DND-41 (cell line): ENCODE results near the gene GTPBP1.

ENCODE experiments used
- ATAC-seq: fragments of 200-7000 bp; cut with Tn5 transposase; 3 replicates; pipeline ENCODE4 v1.9.1; 2021; ENCODE audit warnings: low read depth; ENCODE audit not compliant: insufficient read depth
- DNase-seq: peaks from one replicate; pipeline ENCODE4 v3.0.0-alpha.2; 2020
- H2AFZ ChIP-seq: 2 replicates; pipeline ENCODE4 v1.6.0; 2012; ENCODE audit warnings: low read depth, low read length
- H3K27ac ChIP-seq: 2 replicates; pipeline ENCODE4 v1.5.1; 2012; ENCODE audit warnings: low read length, inconsistent platforms
- H3K27me3 ChIP-seq: fragments of 200-600 bp; sonication (generic); 2 replicates; pipeline ENCODE4 v1.6.0; 2012; ENCODE audit warnings: low read length, mild to moderate bottlenecking, inconsistent platforms; ENCODE audit not compliant: insufficient read depth, poor library complexity
- H3K36me3 ChIP-seq: 2 replicates; pipeline ENCODE4 v1.5.1; 2012; ENCODE audit warnings: low read length, inconsistent platforms; ENCODE audit not compliant: insufficient read depth
- H3K4me1 ChIP-seq: 2 replicates; pipeline ENCODE4 v1.5.1; 2012; ENCODE audit warnings: mild to moderate bottlenecking, low read length; ENCODE audit not compliant: insufficient read depth
- H3K4me2 ChIP-seq: 2 replicates; pipeline ENCODE4 v1.6.0; 2012; ENCODE audit warnings: mild to moderate bottlenecking, moderate library complexity, low read length, inconsistent platforms; ENCODE audit not compliant: insufficient read depth
- H3K4me3 ChIP-seq, 2 experiments: fragments of 200-600 bp in 1 of 2; shearing (Covaris generic) in 1 of 2; 2 replicates each; pipeline ENCODE4 v1.5.1; 2012 to 2016; ENCODE audit warnings: inconsistent platforms in 2 of 2, low read length in 2 of 2, mild to moderate bottlenecking in 2 of 2, low read depth in 1 of 2, moderate library complexity in 1 of 2
- H3K79me2 ChIP-seq: 2 replicates; pipeline ENCODE4 v1.6.0; 2012; ENCODE audit warnings: low read length, inconsistent platforms; ENCODE audit not compliant: insufficient read depth
- H3K9ac ChIP-seq: 2 replicates; pipeline ENCODE4 v1.6.0; 2012; ENCODE audit warnings: low read depth, mild to moderate bottlenecking, inconsistent platforms, low read length, moderate library complexity
- H3K9me3 ChIP-seq: 2 replicates; pipeline ENCODE4 v1.5.1; 2012; ENCODE audit warnings: low read length, moderate library complexity, mild to moderate bottlenecking, inconsistent platforms; ENCODE audit not compliant: insufficient read depth, severe bottlenecking
- H4K20me1 ChIP-seq: 2 replicates; pipeline ENCODE4 v1.6.0; 2012; ENCODE audit warnings: low read length; ENCODE audit not compliant: insufficient read depth
- CTCF ChIP-seq: IDR thresholded peaks from 2 replicates; pipeline ENCODE4 v1.5.1; 2012; ENCODE audit warnings: borderline replicate concordance, low read length, moderate library complexity, mild to moderate bottlenecking; ENCODE audit not compliant: poor library complexity, severe bottlenecking; ENCODE audit errors: extremely low read depth
- EZH2 ChIP-seq: IDR thresholded peaks from 3 replicates; pipeline ENCODE4 v1.6.1; 2012; ENCODE audit warnings: borderline replicate concordance, low read depth, mild to moderate bottlenecking, moderate library complexity, low read length, inconsistent platforms; ENCODE audit not compliant: severe bottlenecking

GTPBP1 gene

GRCh38 chr22:38753948-38754750 lies 48.4 kb downstream of the GTPBP1 start:
- peaks cover 53% of the 10 kb centered on the region for H3K4me1 ChIP-seq
- no peaks in the 10 kb centered on the region for H3K9me3 ChIP-seq
- peak overlapping the region; percentile 91 for H3K4me2 ChIP-seq
- TF ChIP-seq EZH2 (no peak), CTCF (no peak)
- H3K27ac ChIP-seq: peak overlapping the region; percentile 80
- H3K4me3 ChIP-seq: peak overlapping the region; percentile 80 to 97; a peak in 3 of 4 replicates
- peak overlapping the region; percentile 83 for H3K9ac ChIP-seq
- no peak overlapping the region for H2AFZ ChIP-seq
- H3K27me3 ChIP-seq: no peaks in the 10 kb centered on the region
- H4K20me1 ChIP-seq: peaks cover 43% of the 10 kb centered on the region
- no peak for DNase-seq
- H3K79me2 ChIP-seq: peaks cover 44% of the 10 kb centered on the region
- H3K36me3 ChIP-seq: peaks cover 54% of the 10 kb centered on the region
- ATAC-seq: no peak

- H3K27me3 ChIP-seq: no peaks in the 10 kb centered on the region
- peak overlapping the region; percentile 83 for H3K9ac ChIP-seq
- peak overlapping the region; percentile 75 for H2AFZ ChIP-seq
- H3K4me3 ChIP-seq: peak overlapping the region; percentile 80 to 97
- peaks cover 48% of the 10 kb centered on the region for H3K36me3 ChIP-seq
- peaks cover 53% of the 10 kb centered on the region for H3K4me1 ChIP-seq
- H3K4me2 ChIP-seq: peak overlapping the region; percentile 91
- H3K79me2 ChIP-seq: peaks cover 44% of the 10 kb centered on the region
- TF ChIP-seq CTCF (no peak), EZH2 (no peak)
- peak; percentile 32 for ATAC-seq
- DNase-seq: peak; percentile 52
- H4K20me1 ChIP-seq: peaks cover 43% of the 10 kb centered on the region
- no peaks in the 10 kb centered on the region for H3K9me3 ChIP-seq
- peak overlapping the region; percentile 80 for H3K27ac ChIP-seq
Observed at GRCh38 chr22:38754751-38755154, 49.0 kb downstream of the GTPBP1 start.

- Histone ChIP-seq H2AFZ (peak overlapping the region; percentile 75), H3K4me2 (peak overlapping the region; percentile 91), H3K79me2 (peaks cover 44% of the 10 kb centered on the region), H3K9ac (peak overlapping the region; percentile 83), H3K36me3 (peaks cover 42% of the 10 kb centered on the region), H3K9me3 (no peaks in the 10 kb centered on the region), H3K4me3 (peak overlapping the region; percentile 80 to 97), H3K4me1 (peaks cover 53% of the 10 kb centered on the region), H4K20me1 (peaks cover 43% of the 10 kb centered on the region), H3K27ac (peak overlapping the region; percentile 80), H3K27me3 (no peaks in the 10 kb centered on the region)
- ATAC-seq (peak; percentile 25; the same call in 2 of the 3 replicates), DNase-seq (peak; percentile 51)
- TF ChIP-seq CTCF (no peak), EZH2 (no peak)
Observed at GRCh38 chr22:38755155-38755910, 49.6 kb downstream of the GTPBP1 start.
